Breast epithelium (tissue), 3 donors: ENCODE data around the gene NFATC4.

ENCODE experiments used
- CTCF ChIP-seq, 3 donors: fragments of 450-650 bp; IDR thresholded peaks; one replicate each; pipeline ENCODE4 v1.5.1; 2016 to 2017; ENCODE audit warnings: antibody characterized with exemption in 3 of 3, mild to moderate bottlenecking in 3 of 3, moderate library complexity in 3 of 3
- POLR2AphosphoS5 ChIP-seq, 3 donors: sonication (generic); formaldehyde crosslinking; IDR thresholded peaks; one replicate each; pipeline ENCODE4 v1.6.1; 2017; ENCODE audit warnings: antibody characterized with exemption in 3 of 3

GRCh38 chr14:24389226-24389848, 21.4 kb downstream of the NFATC4 start:
- TF ChIP-seq CTCF (IDR thresholded peaks at IDR 0.05) = no peak
- TF ChIP-seq POLR2AphosphoS5 (IDR thresholded peaks at IDR 0.05) = no peak
